ENCODE measurements around the gene CCND3.

Gene CCND3

DNA sequence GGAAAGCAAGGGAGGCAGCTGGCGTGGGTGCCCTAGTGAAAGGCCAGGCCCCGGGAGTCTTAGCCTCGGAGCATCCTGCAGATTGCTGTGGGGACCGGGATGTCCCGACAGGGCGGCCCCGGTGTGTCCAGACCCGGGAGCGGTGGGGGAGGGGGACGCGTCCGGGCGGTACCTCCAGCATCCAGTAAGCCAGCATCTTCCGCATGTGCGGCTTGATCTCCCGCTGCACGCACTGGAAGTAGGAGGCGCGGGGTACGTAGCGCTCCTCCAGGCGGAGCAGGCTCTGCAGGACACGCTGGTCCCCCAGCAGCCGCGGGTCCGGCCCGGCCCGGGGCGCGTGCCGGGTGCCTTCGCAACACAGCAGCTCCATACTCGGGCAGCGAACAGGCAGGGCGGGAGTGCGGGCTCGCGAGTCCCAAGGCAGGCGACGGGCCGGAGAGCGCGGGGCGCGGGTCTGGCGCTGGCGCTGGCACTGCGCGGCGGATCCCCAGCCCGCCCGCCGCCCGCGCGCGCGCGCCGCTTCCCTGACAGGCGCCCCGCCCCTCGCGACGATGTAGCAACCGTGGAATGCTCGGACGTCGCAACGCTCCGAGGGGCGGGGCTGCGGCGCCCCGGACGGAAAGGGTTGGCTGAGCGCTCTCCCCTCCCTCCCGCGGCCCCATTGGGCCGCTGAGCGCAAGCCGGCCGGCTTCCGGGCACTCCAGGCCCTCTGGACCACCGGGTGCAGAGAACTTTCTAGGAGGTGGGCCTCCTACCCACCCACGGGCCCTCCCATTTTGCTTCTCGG is at the start of gene CCND3:
Gene CCND3, minus strand, starts transcription at position 529 of the 787 bp plus-strand sequence. Its CDS starts 159 bp downstream, at position 370.
- DNase-seq = peak; percentile 85

DNA sequence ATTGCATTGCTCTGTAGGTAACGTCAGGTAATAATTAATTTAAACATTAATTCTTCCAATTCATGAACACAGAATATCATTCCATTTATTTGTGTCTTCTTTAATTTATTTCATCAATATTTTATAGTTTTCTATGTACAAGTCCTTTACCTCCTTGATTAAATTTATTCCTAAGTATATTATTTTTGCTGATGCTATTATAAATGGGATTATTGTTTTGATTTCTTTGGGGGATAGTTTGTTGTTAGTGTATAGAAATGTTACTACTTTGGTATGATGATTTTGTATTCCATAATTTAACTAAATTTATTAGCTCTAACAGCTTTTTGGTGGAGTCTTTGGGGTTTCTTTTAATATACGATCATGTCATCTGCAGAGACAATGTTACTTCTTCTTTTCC is 44.7 kb upstream of the CCND3 start:
- no peak for DNase-seq

- DNase-seq = no peak
Observed at GRCh38 chr6:41984623-41985022, 43.0 kb upstream of the CCND3 start.

DNA sequence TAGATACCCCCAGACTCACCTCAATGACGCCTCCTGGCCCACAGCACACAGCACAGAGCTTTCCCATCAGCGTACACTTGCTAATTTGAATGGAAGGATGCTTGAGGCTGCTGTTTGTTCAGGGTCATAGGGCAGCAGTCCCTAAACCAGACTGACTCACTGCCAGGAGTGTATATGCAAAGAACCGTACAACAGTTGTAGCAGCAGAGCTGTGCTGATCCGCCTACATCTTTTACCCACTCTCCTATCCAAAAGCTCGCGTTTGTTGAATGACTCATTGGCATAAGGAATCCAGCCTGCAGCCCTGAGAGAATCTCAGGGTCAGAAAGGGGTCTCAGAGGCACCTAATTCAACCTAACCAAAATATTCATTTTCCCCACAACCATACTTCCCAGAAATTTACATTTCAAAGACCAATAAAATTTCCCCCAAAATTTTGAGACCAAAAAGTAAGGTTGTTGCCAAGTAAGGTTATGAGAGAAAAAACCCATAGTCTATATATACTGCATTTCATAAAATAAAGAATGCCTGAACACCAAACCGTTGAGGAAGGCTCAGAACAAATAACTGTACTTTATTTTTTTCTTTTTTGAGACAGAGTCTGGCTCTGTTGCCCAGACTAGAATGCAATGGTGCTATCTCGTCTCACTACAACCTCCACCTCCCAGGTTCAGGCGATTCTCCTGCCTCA is 35.3 kb upstream of the CCND3 start:
- DNase-seq = no peak

DNA sequence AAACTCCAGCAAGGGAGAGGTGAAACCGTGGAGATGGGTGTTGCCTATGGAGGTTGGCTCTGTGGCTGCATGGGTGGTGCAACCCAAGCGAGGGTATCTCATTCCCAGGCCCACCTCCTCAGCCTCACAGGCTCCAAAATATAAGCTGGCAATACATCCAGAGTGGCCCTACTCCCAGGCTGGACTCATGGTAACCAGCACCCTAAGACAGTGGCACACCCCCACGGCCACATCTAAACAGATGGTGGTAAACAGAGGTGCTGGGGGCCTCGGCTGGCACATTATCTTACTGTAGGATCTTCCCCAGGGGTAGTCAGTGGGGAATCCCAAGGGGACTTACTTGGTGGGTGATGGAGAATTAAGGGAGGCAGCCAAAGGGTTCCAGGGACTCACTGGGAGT is 33.7 kb upstream of the CCND3 start:
- no peak for DNase-seq

- DNase-seq = no peak
Observed at GRCh38 chr6:41974281-41974825, 32.7 kb upstream of the CCND3 start.

DNA sequence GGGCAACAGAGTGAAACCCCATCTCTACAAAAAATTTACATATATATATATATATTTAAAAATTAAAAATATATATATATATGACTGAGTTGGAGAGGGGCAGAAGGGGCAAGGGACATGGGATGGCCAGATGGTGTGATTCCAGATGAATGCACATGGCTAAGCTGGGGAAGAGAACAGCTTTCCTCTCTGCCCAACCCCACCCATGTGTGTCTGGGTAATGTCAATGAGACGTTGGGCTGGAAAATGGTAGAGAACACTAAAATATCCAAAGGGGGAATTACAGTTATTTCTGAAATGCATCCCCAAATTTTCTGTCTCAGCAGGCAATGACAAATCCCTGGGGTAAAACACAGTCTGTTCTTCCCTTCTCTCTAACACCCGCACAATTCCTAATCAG is 31.2 kb upstream of the CCND3 start:
- no peak for DNase-seq

DNA sequence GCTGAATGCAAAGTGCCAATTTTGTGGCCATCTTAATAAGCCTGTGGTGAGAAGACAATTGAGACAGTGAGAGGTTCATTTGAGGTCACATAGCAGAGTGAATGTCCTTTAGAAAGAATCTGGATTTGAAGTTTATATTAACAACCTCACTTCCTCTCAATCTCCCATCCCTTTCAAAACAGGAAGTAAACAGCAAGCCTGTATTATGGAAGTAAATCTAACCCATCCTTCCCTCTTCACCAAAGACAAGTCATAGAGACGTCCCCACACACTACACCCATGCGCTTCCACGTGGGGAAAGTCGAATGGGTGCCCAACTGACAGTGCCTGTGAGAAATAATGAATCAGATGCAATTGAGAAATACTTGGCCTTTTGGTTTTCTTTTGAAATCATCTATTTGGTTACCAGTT is 28.8 kb upstream of the CCND3 start:
- DNase-seq = no peak

DNA sequence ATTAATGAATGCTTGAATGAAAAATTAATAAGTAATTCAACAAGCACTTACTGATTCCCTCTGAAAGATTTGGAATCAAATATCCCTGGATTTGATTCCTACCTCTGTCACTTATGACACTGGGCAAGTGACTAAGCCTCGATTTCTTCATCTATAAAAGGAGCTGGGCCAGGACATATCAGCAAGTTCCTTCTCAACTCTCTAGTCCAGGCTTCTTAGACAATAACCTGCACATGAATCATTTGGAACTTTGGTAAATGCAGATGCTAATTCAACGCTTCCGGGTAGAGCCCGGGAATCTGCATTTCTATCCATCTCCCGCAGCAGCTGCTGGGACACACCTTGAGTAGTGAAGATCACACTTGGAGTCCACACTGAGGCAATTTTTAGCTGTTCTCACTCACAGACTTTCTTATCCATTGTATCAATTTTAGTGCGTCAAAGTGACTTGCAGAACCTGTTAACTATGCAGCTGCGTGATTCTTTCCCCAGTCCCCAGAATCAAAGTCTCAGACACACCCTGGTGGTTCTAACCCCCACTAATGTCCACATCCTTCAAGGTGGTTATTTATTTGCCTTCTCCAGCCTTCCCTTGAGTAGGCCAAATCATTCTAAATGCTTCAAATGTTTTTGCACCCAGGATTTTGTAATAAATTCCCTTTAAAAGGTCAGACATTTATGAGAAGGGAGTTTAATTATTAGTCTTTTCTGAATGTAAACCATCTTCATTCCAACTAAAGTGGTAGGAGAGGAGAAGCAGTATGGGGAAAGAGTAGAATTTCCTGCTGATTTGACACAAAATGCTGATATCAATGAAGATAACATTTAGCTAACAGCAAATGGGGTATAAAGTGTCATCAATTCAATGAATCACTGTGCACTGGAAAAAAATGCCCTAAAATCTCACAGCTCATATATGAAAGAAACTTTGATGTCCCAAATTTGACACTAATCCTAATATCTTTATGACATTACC is 26.0 kb upstream of the CCND3 start:
- DNase-seq = no peak

DNA sequence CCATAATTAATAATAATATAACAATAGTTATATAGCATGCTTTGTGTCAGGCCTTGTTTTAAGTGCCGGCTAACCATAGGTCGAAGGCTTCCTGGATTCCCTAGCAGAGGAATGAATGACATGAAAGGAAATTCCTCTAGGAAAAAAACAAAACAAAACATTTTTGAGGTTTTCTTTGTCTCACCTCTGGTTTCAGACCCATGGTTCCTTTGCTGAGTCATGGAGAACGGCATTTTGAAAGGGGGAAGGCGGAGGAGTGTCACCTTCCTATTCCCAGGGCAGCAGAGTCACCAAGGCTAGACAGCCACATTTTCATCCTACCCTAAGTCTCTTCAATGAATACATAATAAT is 25.3 kb upstream of the CCND3 start:
- DNase-seq = no peak

DNA sequence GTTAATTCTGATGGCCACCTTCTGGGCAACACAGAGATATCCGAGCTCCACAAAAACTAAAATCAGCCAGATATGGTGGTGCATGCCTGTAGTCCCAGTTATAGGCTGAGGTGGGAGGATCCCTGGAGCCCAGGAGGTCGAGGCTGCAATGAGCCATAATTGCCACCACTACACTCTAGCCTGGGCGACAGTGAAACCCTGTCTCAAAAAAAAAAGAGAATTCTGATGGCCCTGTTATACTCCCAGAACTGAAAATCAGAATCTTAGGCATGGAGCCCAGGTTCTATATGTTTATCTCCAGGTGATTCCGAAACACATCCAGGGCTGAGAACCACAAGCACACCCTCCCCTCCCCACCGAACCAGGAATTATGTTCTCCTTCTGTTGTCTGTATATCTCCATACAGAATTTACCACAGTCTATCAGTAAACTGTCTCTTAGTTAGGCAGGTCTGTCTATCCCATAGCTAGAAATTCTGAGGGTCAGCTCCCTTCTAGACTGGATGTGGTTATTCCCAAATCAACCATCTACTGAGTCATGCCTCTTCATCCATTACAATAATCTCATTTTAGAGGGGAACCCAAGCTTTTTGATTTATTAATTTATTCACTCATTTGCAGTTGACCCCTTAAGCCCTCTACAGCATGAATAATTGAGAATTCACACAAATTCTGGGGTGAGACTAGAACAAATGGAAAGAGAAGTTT is 24.8 kb upstream of the CCND3 start:
- DNase-seq = no peak

GRCh38 chr6:41965429-41966213 is 24.0 kb upstream of the CCND3 start:
- no peak for DNase-seq

GRCh38 chr6:41964201-41964887 is 22.7 kb upstream of the CCND3 start:
- DNase-seq = no peak

- DNase-seq = no peak
Observed at GRCh38 chr6:41963371-41963770, 21.8 kb upstream of the CCND3 start.

GRCh38 chr6:41960028-41960427 is 18.4 kb upstream of the CCND3 start:
- DNase-seq = no peak

DNA sequence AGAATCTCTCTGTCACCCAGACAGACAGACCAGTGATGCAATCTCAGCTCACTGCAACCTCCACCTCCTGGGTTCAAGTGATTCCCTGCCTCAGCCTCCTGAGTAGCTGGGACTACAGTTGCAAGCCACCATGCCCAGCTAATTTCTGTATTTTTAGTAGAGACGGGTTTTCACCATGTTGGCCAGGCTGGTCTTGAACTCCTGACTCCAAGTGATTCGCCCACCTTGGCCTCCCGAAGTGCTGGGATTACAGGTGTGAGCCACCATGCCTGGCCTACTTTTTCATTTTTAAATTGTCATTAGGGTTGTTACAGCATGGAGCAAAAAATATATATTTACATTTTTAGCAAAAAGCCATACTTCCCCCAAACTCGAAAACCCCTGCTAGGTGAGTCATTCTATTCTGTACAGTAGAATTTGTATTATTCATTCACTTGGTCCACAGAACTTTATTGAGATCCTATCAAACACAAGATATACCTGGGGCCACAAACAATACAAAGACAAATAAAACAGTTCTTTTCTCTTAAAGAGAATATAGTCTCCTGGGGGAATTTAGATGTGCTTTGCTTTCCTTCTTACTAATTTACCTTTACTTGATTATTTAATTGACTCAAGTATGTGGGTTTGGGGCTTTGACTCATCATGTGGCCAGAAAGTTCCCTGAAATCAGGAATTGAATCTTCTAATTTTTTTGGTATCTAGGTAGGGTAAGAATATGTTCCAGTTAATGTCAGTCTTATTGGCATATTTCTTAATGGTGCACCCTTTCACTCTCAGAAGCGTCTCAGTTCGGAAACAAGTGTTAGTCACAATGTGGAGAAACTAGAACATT is 16.6 kb upstream of the CCND3 start:
- no peak for DNase-seq

DNA sequence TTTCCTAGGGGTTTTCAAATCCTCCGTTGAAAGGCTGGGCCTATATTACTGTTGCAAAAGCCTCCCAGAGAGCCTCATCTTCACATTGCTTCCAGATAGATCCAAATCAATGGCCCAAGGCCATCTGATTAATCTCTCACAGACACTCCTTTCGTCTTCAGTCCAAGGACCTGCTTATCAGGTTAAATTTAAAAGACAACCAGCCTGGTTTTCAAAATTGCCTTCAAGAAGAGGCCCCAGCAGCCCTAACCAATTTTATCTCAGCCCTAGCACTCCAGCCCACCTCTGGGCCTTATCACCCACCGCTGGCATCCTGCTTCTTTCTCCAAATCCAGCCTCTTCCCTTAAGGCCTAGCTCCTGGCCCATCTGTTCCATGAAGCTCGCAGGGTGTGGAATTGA is 15.5 kb upstream of the CCND3 start:
- DNase-seq = no peak

DNA sequence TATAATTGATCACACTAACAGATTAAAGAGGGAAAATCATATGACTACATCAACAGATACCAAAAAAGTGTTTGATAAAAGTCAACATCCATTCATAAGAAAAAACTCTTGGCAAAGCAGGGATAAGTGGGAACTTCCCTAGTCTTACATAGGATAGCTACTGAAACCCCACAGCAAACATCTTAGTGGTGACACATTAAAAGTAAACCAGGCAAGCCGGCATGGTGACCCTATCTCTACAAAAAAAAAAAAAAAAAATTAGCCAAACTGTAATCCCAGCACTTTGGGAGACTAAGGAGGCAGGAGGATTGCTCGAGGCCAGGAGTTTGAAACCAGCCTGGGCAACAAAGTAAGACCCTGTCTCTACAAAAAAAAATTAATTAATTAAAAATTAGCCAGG is 13.8 kb upstream of the CCND3 start:
- no peak for DNase-seq

DNA sequence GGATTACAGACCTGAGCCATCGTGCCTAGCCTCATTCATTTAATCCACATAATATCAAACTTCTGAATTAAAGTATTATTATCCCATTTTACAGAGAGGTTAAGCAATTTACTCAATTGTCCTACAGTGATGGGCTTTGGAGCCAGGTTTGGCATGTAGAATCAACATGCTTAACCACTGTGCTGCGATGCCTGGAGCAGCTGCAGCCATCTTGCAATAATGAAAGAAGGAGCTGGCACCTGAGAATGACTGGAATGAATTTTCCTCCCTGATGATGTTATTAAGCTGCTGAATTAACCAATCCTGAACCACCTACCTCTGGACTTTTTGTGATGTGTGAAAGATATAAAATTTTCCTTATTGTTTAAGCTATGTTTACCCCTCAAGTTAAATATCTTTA is 13.1 kb upstream of the CCND3 start:
- DNase-seq = no peak

DNA sequence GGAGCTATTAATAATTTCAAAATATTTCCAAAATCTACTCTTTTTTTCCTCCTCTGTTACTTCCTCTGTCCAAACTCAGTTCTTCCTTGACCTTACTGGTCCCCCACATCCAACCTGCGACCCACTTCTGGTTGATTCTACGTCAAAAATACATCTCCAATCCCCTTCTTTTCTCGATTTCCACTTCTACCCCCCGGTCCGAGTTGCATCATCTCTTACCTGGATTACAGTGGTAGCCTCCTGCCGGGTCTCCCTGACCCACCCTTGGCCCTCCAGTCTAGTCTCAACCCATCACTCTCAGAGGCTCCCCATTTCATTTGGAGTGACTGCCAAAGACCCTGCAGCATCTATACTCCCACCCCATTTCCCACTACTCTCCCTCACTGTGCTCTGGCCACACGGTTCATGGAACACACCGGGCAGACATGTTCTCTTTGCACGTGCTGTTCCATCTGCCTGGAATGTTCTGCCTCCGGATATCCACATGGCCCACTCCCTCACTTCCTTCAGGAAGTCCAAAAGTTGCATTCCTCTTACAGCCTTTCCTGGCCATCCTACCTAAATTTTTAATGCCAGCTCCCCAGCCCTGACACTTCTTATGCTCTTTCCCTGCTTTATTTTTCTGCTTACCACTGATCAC is 6.1 kb upstream of the CCND3 start:
- DNase-seq = no peak

Data from NCI-H1048 (cell line).